WERI-Rb-1 (cell line): ENCODE measurements around the gene SPINT2.
A peak's percentile ranks its signal among the peaks of the same experiment; 100 is the strongest.

Experiments
- DNase-seq: peaks from one replicate; pipeline ENCODE4 v3.0.0-alpha.2; 2020
- H3K27ac ChIP-seq: fragments of 250-450 bp; sonication (Bioruptor Pico); 2 replicates; pipeline ENCODE4 v1.5.1; 2020; ENCODE audit warnings: mild to moderate bottlenecking, moderate library complexity
- H3K27me3 ChIP-seq: fragments of 250-450 bp; sonication (Bioruptor Pico); 2 replicates; pipeline ENCODE4 v1.5.1; 2021; ENCODE audit warnings: mild to moderate bottlenecking, low read depth, moderate library complexity; ENCODE audit not compliant: insufficient read depth, severe bottlenecking
- H3K36me3 ChIP-seq: fragments of 250-450 bp; sonication (Bioruptor Pico); 2 replicates; pipeline ENCODE4 v1.5.1; 2020; ENCODE audit warnings: mild to moderate bottlenecking, moderate library complexity
- H3K4me3 ChIP-seq: 2 replicates; pipeline ENCODE4 v1.5.1; 2011; ENCODE audit warnings: low read depth, mild to moderate bottlenecking, control low read depth, low read length
- H3K9me3 ChIP-seq: fragments of 250-450 bp; sonication (Bioruptor Pico); 2 replicates; pipeline ENCODE4 v1.5.1; 2021; ENCODE audit warnings: mild to moderate bottlenecking, moderate library complexity; ENCODE audit not compliant: severe bottlenecking
- TF ChIP-seq, protein P1 (sequence below): IDR thresholded peaks from 2 replicates; pipeline ENCODE4 v1.5.1; 2011; ENCODE audit warnings: low read depth, mild to moderate bottlenecking, control low read depth, inconsistent platforms, low read length

Gene SPINT2

DNA sequence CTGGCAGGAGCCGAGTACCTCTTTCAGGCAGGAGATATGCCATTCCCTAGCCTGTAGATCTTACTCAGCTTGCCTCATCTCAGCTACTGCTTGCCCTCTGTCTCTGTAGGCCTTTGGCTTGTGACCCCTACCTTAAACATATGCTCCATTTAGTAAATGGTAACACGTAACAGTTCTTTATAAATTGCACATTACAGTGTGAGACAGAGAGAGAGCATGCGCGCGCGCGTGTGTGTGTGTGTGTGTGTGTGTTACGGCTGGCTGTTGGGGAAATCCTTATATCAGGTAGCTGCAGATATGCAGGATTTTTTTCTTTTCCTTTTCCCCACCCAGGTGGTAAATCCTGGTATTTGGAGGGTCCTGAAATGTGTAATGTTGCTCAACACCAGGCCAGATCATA, 4.2 kb downstream of the SPINT2 start:
- H3K4me3 ChIP-seq, result no peak overlapping the region
- no peak for DNase-seq
- TF ChIP-seq, protein P1, sequence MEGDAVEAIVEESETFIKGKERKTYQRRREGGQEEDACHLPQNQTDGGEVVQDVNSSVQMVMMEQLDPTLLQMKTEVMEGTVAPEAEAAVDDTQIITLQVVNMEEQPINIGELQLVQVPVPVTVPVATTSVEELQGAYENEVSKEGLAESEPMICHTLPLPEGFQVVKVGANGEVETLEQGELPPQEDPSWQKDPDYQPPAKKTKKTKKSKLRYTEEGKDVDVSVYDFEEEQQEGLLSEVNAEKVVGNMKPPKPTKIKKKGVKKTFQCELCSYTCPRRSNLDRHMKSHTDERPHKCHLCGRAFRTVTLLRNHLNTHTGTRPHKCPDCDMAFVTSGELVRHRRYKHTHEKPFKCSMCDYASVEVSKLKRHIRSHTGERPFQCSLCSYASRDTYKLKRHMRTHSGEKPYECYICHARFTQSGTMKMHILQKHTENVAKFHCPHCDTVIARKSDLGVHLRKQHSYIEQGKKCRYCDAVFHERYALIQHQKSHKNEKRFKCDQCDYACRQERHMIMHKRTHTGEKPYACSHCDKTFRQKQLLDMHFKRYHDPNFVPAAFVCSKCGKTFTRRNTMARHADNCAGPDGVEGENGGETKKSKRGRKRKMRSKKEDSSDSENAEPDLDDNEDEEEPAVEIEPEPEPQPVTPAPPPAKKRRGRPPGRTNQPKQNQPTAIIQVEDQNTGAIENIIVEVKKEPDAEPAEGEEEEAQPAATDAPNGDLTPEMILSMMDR, result no peak
- no peaks in the 10 kb centered on the region for H3K36me3 ChIP-seq
- H3K9me3 ChIP-seq, result no peaks in the 10 kb centered on the region
- H3K27ac ChIP-seq, result peak overlapping the region; percentile 87
- no peaks in the 10 kb centered on the region for H3K27me3 ChIP-seq

DNA sequence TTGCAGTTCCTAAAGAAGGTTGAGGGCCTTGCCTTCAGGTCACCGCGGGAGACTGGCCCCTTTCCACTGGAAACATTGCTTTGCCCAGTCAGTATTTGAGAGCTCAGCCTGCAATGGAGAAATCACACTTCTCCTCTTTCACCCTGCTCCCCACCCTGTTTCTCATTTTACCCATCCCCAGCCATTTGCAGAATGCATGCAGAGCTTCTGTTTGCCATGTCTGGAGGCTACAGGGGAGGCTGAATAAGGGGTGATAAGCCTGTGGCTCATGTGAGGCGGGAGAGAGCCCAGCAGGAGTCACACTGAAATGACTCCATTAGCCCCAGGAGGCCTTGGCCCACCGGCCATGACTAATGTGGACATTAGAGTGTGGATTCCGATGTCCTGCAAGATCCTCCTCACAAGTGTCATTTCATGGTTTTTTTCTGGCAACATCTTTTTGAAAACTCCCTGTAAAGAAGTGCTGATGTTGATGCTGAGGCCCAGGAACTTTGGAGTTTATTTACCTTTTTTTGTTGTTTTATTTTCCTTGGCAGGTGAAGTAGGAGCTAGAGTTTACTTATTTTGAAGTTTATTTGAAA, 6.3 kb downstream of the SPINT2 start:
- Histone ChIP-seq H3K4me3 (no peak overlapping the region), H3K27me3 (no peaks in the 10 kb centered on the region), H3K27ac (peak overlapping the region; percentile 46), H3K36me3 (no peaks in the 10 kb centered on the region), H3K9me3 (no peaks in the 10 kb centered on the region)
- TF ChIP-seq, protein P1, result no peak
- DNase-seq, result no peak

DNA sequence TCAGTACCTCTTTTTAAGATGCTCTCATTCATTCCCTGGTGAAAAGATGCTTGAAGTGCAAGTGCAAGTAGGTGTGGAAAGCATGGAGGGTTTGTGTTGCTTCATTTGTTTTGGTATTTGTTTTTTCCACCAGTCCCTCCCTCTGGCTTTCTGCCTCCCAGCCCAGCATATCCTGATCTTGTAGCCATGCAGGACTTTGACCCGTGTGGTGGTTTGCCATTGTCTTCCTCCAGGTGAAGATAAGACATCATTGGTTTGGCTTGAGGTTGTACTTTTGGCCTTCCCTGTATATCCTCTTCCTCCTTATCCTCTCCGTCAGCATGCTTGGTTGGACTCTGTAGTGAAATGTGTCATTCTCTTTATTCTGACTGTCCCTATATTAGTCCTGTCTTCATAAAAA, 9.1 kb downstream of the SPINT2 start:
- no peak overlapping the region for H3K27ac ChIP-seq

DNA sequence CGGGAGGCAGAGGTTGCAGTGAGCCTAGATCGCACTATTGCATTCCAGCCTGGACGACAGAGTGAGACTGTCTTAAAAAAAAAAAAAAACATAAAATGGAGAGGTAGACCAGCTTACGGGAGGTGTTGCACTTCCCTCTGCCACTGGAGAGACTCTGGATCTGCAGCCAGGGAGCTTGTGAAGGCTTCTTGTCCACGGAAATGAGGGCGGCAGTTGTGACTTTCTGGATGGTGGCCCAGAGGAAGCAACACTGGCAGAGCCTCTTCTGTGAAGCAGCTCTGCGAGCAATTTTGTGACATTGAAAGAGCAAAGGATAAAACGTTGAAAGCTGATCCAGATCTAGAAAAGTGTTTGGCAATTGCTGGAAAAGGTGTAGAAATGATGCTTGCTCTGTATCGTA, 10.4 kb downstream of the SPINT2 start:
- no peak for DNase-seq

More for the DNA sequence above, 9.1 kb downstream of the SPINT2 start:
- no peak for DNase-seq
- H3K27me3 ChIP-seq, result no peaks in the 10 kb centered on the region
- no peaks in the 10 kb centered on the region for H3K9me3 ChIP-seq
- H3K4me3 ChIP-seq, result no peak overlapping the region
- TF ChIP-seq, protein P1, result no peak
- H3K36me3 ChIP-seq, result no peaks in the 10 kb centered on the region

DNA sequence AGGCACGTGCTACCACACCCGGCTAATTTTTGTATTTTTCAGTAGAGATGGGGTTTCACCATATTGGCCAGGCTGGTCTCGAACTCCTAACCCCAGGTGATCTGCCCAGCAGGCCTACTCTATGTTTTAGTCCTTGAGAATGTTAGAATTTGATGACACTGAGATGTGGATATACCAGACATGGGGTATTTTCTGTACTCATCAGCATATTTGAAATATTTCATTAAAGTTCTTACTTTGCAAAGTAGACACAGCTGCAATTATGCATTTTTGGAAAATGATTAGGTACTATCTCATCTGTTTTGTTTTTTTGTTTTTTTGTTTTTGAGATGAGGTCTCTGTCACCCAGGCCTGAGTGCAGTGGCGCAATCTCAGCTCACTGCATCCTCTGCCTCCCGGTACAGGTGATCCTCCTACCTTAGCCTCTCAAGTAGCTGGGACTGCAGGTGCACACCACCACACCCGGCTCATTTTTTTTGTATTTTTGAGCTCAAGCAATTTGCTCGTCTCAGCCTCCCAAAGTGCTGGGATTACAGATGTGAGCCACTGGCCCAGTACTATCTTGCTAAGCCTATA, 12.7 kb downstream of the SPINT2 start:
- DNase-seq, result no peak
- Histone ChIP-seq H3K27me3 (no peaks in the 10 kb centered on the region), H3K9me3 (no peaks in the 10 kb centered on the region), H3K4me3 (no peak overlapping the region), H3K27ac (no peak overlapping the region), H3K36me3 (no peaks in the 10 kb centered on the region)
- TF ChIP-seq, protein P1, result no peak

More for the DNA sequence above, 10.4 kb downstream of the SPINT2 start:
- Histone ChIP-seq H3K4me3 (no peak overlapping the region), H3K27me3 (no peaks in the 10 kb centered on the region), H3K36me3 (no peaks in the 10 kb centered on the region), H3K9me3 (no peaks in the 10 kb centered on the region), H3K27ac (no peak overlapping the region)
- TF ChIP-seq, protein P1, result no peak

DNA sequence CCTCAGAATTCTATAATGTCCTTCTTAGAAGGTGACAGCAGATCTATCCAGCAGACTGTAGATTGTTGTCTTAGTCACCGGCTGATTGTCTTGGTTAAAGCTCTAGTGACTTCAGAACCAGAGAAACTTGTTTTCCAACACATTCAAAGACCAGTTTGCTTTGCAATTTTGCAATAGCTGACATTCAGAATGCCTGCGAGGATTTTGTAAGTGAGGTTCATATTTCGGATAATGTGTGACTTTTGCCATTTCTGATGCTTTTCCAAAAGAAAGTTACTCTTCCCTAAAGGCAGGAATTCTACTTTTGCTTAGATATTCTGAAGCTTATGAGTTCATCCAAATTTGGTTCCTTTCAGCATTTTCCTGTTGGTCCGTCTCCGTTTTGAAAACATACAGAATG, 13.2 kb downstream of the SPINT2 start:
- no peak for DNase-seq
- Histone ChIP-seq H3K9me3 (no peaks in the 10 kb centered on the region), H3K27ac (no peak overlapping the region), H3K27me3 (no peaks in the 10 kb centered on the region), H3K36me3 (no peaks in the 10 kb centered on the region), H3K4me3 (no peak overlapping the region)
- TF ChIP-seq, protein P1, result no peak
